MM.1S (cell line): Measurements from ENCODE around the gene SLC8A1.

Experiments
- EZH2 ChIP-seq: fragments of 300-600 bp; sonication (generic); optimal IDR thresholded peaks from 2 replicates; pipeline ENCODE3; 2017; ENCODE audit warnings: low read depth, mild to moderate bottlenecking, antibody characterized with exemption, low read length, mixed read lengths
- TF ChIP-seq, protein P1 (sequence below): fragments of 300-600 bp; sonication (generic); IDR thresholded peaks from 2 replicates; pipeline ENCODE4 v1.5.1; 2016; ENCODE audit warnings: antibody characterized with exemption, low read length, mixed read lengths

DNA sequence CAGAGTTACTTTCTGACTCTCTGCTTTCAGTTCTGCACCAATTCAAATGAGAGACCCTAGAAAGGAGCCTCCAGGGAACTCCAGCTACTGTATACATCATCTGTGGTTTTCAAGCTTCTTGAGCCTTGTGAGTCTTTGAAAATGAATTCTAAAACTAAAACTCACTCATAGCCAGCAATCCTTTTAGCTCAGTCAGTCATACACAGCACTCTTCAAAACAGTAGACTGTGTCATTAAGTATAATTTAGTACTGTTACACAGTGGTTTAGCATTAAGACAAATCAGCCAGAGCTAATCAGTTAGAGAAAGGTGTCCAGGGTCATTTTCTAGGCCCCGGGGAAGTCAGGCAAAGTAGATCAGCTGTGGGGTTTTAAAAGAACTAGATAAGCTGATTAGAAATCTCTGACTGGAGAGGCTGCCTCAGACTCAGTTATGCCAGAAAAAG is 350.7 kb downstream of the SLC8A1 start:
- TF ChIP-seq EZH2: no peak
- TF ChIP-seq, protein P1, sequence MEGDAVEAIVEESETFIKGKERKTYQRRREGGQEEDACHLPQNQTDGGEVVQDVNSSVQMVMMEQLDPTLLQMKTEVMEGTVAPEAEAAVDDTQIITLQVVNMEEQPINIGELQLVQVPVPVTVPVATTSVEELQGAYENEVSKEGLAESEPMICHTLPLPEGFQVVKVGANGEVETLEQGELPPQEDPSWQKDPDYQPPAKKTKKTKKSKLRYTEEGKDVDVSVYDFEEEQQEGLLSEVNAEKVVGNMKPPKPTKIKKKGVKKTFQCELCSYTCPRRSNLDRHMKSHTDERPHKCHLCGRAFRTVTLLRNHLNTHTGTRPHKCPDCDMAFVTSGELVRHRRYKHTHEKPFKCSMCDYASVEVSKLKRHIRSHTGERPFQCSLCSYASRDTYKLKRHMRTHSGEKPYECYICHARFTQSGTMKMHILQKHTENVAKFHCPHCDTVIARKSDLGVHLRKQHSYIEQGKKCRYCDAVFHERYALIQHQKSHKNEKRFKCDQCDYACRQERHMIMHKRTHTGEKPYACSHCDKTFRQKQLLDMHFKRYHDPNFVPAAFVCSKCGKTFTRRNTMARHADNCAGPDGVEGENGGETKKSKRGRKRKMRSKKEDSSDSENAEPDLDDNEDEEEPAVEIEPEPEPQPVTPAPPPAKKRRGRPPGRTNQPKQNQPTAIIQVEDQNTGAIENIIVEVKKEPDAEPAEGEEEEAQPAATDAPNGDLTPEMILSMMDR: no peak
